K562 (cell line): ENCODE data around the gene AGPAT1. TPM values are rescaled to one million over a fixed set of nuclear protein-coding genes. Genes with fewer than 3 reads are reported as not detected.

ENCODE experiments used
- ATAC-seq: fragments of 200-7000 bp; cut with Tn5 transposase; 3 replicates; pipeline ENCODE4 v1.9.1; 2020; ENCODE audit warnings: moderate library complexity
- BruUV-seq: library from RNA; stranded (reverse); fragments of 400-500 nt; replicated peaks from 2 replicates; lab custom pipeline; 2021; lab: Mats Ljungman, UMichigan
- CTCF ChIA-PET: fragments of 300-600 bp; formaldehyde crosslinking; extraction: SDS; loops from one replicate; lab custom pipeline; 2021; ENCODE audit warnings: low intra/inter-chr PET ratio; lab: Yijun Ruan, JAX
- POLR2A ChIA-PET: fragments of 300-600, 350-650 bp; sonication (Branson Sonifier 250); formaldehyde crosslinking; extraction: SDS; loops from one replicate; lab custom pipeline; 2021; ENCODE audit warnings: antibody characterized with exemption, inconsistent platforms; lab: Yijun Ruan, JAX
- DNase-seq, 4 experiments: peaks; one replicate each; pipeline versions ENCODE4 v3.0.0 to v3.0.0-alpha.2; 2011 to 2018; ENCODE audit warnings: low spot score in 3 of 4, mixed read lengths in 3 of 4; ENCODE audit errors: extremely low read depth in 1 of 4
- FAIRE-seq: peaks from 2 replicates; lab custom pipeline; 2011; peaks lifted over from hg19 to GRCh38; lab: Jason Lieb, UNC
- H2AFZ ChIP-seq: 2 replicates; pipeline ENCODE4 v1.6.0; 2011; ENCODE audit warnings: low read depth, low read length, control low read depth, inconsistent platforms
- H3K27ac ChIP-seq: fragments of 200-600 bp; 3 replicates; pipeline ENCODE4 v1.8.0; 2011; ENCODE audit warnings: low read depth, mild to moderate bottlenecking, control low read depth, inconsistent platforms, low read length, moderate library complexity, mixed read lengths; ENCODE audit errors: extremely low read depth
- H3K27me3 ChIP-seq, 2 experiments: fragments of 300-600 bp in 1 of 2; 2 replicates in 1 of 2; 3 replicates in 1 of 2; pipeline versions ENCODE4 v1.6.0 to v1.8.0; 2011; ENCODE audit warnings: inconsistent platforms in 2 of 2, low read length in 2 of 2, mild to moderate bottlenecking in 1 of 2, mixed read lengths in 1 of 2, moderate library complexity in 1 of 2; ENCODE audit not compliant: control insufficient read depth in 2 of 2, insufficient read depth in 2 of 2
- H3K36me3 ChIP-seq: fragments of 300-600 bp; 3 replicates; pipeline ENCODE4 v1.8.0; 2011; ENCODE audit warnings: mild to moderate bottlenecking, low read length, inconsistent platforms; ENCODE audit not compliant: control insufficient read depth, insufficient read depth
- H3K4me1 ChIP-seq, 2 experiments: fragments of 200-600 bp in 1 of 2; replicated peaks in 1 of 2; 2 replicates in 1 of 2; 3 replicates in 1 of 2; pipeline versions ENCODE4 v1.5.1 to v1.8.0; 2011; ENCODE audit warnings: inconsistent platforms in 2 of 2, low read length in 2 of 2, mild to moderate bottlenecking in 1 of 2, mixed read lengths in 1 of 2, moderate library complexity in 1 of 2; ENCODE audit not compliant: control insufficient read depth in 2 of 2, insufficient read depth in 2 of 2
- H3K4me2 ChIP-seq: 2 replicates; pipeline ENCODE4 v1.6.1; 2011; ENCODE audit warnings: low read length, control low read depth, inconsistent platforms, mixed read lengths; ENCODE audit not compliant: insufficient read depth
- H3K4me3 ChIP-seq: fragments of 200-600 bp; sonication (generic), shearing (Covaris generic); 2 replicates; pipeline ENCODE4 v1.5.1; 2016; ENCODE audit warnings: control low read depth, inconsistent platforms
- H3K79me2 ChIP-seq: fragments of 200-600 bp; 3 replicates; pipeline ENCODE4 v1.8.0; 2011; ENCODE audit warnings: low read length, inconsistent platforms; ENCODE audit not compliant: control insufficient read depth, insufficient read depth
- H3K9ac ChIP-seq, 2 experiments: 2 replicates each; pipeline versions ENCODE4 v1.6.0 to v1.6.1; 2011; ENCODE audit warnings: low read depth in 2 of 2, low read length in 2 of 2, control low read depth in 1 of 2, inconsistent platforms in 1 of 2, mild to moderate bottlenecking in 1 of 2, mixed read lengths in 1 of 2; ENCODE audit not compliant: insufficient read depth in 1 of 2
- H3K9me1 ChIP-seq: one replicate; pipeline ENCODE4 v1.6.0; 2011; ENCODE audit warnings: inconsistent platforms, mild to moderate bottlenecking, low read length, moderate library complexity; ENCODE audit not compliant: control insufficient read depth, insufficient read depth
- H3K9me3 ChIP-seq: replicated peaks from 2 replicates; pipeline ENCODE4 v1.5.1; 2011; ENCODE audit warnings: low read depth, low read length, inconsistent platforms; ENCODE audit not compliant: control insufficient read depth, insufficient read depth
- H4K20me1 ChIP-seq: replicated peaks from 2 replicates; pipeline ENCODE4 v1.6.1; 2011; ENCODE audit warnings: low read length, inconsistent platforms, mixed read lengths; ENCODE audit not compliant: control insufficient read depth, insufficient read depth
- BRD4 ChIP-seq: fragments of 200-600 bp; sonication (generic); IDR thresholded peaks from 2 replicates; pipeline ENCODE4 v1.6.1; 2017; ENCODE audit warnings: inconsistent platforms
- ETV5 ChIP-seq: sonication (generic); formaldehyde crosslinking; IDR thresholded peaks from 2 replicates; pipeline ENCODE4 v1.4.0; 2020; ENCODE audit warnings: low read depth, mild to moderate bottlenecking, missing genetic modification reagents
- RCOR1 ChIP-seq, 2 experiments: IDR thresholded peaks; 2 replicates each; pipeline ENCODE4 v1.6.1; 2012; ENCODE audit warnings: low read depth in 2 of 2, low read length in 2 of 2, borderline replicate concordance in 1 of 2, improper control_type of control experiment in 1 of 2
- TEAD1 ChIP-seq, 2 experiments: fragments of 450-650 bp in 1 of 2; sonication (generic) in 1 of 2; formaldehyde crosslinking; IDR thresholded peaks; 2 replicates each; pipeline versions ENCODE4 v1.4.0 to v1.8.0; 2020 to 2022; ENCODE audit warnings: mild to moderate bottlenecking in 2 of 2, missing genetic modification reagents in 1 of 2
- ZFX ChIP-seq: sonication (generic); formaldehyde crosslinking; IDR thresholded peaks from 2 replicates; pipeline ENCODE4 v1.8.0; 2022; ENCODE audit warnings: mild to moderate bottlenecking, missing genetic modification reagents, moderate library complexity
- WGBS: fragments of 100-300 bp; shearing (Covaris generic); methylation state at CpG from one replicate; pipeline ENCODE4 v1.1.6; 2016; ENCODE audit warnings: low coverage, mixed read lengths; ENCODE audit not compliant: insufficient coverage; ENCODE audit errors: missing lambda C conversion rate; 5-methylcytosine and 5-hydroxymethylcytosine counted together
- in situ Hi-C: fragments of 300-500 bp; cut with MboI; formaldehyde crosslinking; loops from 4 replicates; pipeline ENCODE4 v1.15.0; 2018; ENCODE audit warnings: inconsistent platforms, mixed read lengths
- intact Hi-C: fragments of 100-400 bp; cut with micrococcal nuclease; formaldehyde crosslinking; loops from 2 replicates; pipeline ENCODE4 v1.14.2; 2022
- polyA plus RNA-seq, 8 experiments: library from polyadenylated mRNA; depleted of rRNA in 4 of 8; stranded (reverse) in 5 of 8; unstranded in 3 of 8; fragments of >200 nt; fragmentation: Nextera tagmentation in 2 of 8; fragmentation: Illumina TruSeq in 1 of 8; extraction: Ambion mirVana in 2 of 8; extraction: Trizol in 1 of 8; gene quantifications; 2 replicates each; pipeline versions ENCODE4 v1.2.1 to v1.2.3, GENCODE V29; 2011 to 2014; ENCODE audit warnings: inconsistent platforms in 1 of 8, missing spikeins in 1 of 8
- total RNA-seq, 7 experiments: library from RNA; depleted of rRNA in 6 of 7; stranded (reverse); fragments of >200 nt in 6 of 7; fragmentation: Illumina TruSeq in 2 of 7; extraction: Trizol in 2 of 7; gene quantifications; 2 replicates each; pipeline versions ENCODE4 v1.2.1 to v1.2.3, GENCODE V29; 2011 to 2021; ENCODE audit warnings: low replicate concordance in 1 of 7
- TF ChIP-seq, protein P1 (sequence below): sonication (generic); formaldehyde crosslinking; IDR thresholded peaks from 2 replicates; pipeline ENCODE4 v1.9.0; 2022; ENCODE audit warnings: mild to moderate bottlenecking, missing genetic modification reagents

The AGPAT1 gene
- total and polyA plus RNA-seq, 9 of the 15 experiments (the other 6 are each of a cell fraction or from before 2014, with no cell fraction given) = 37.9 to 176 (median 69.4) TPM

- TF ChIP-seq TEAD1 (CRISPR knock-in tag; IDR thresholded peaks at IDR 0.05) (0 out of 4 replicates have a peak, but pooled peaks of 1 of the 2 experiments have one; percentile 35), BRD4 (no peak), ETV5 (0 out of 2 replicates have a peak, but pooled peaks have one; percentile 4), ZFX (CRISPR knock-in tag) (0 out of 2 replicates have a peak, but pooled peaks have one; percentile 8), RCOR1 (IDR thresholded peaks at IDR 0.05; ENCODE audit: borderline replicate concordance in 1 of 2, low read depth in 2 of 2, low read length in 2 of 2) (no peak)
- TF ChIP-seq, protein P1, sequence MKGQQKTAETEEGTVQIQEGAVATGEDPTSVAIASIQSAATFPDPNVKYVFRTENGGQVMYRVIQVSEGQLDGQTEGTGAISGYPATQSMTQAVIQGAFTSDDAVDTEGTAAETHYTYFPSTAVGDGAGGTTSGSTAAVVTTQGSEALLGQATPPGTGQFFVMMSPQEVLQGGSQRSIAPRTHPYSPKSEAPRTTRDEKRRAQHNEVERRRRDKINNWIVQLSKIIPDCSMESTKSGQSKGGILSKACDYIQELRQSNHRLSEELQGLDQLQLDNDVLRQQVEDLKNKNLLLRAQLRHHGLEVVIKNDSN (CRISPR knock-in tag) = peak; percentile 24; the same call in 1 of the 2 replicates
- H3K9ac ChIP-seq = peak overlapping the region; percentile 90 to 94
- ChIA-PET CTCF (no interaction called here), POLR2A (interaction anchor here (0.8 to 3.9 kb wide), 7 partner anchors 9 to 77 kb away, joined by 3 to 20 read pairs (median 7); partner anchors contain the start of gene RNF5)
- DNase-seq (no peak), ATAC-seq (no peak), FAIRE-seq (no peak)
- WGBS = 3% methylated on average over 9 of the region's 9 CpGs
- BruUV-seq = no TSS peak
- H2AFZ ChIP-seq = peak overlapping the region; percentile 94; the same call in 1 of the 2 replicates
- intact Hi-C loops = no loop called here
- H3K4me1 ChIP-seq = peaks cover 30 to 32% of the 10 kb centered on the region in 2 experiments
- no peaks in the 10 kb centered on the region for H3K9me3 ChIP-seq
- H3K27me3 ChIP-seq = no peaks in the 10 kb centered on the region
- H3K36me3 ChIP-seq = peaks cover 42% of the 10 kb centered on the region; the same call in 2 of the 3 replicates
- H3K79me2 ChIP-seq = peaks cover 39% of the 10 kb centered on the region
- H4K20me1 ChIP-seq = no peaks in the 10 kb centered on the region
- peak overlapping the region; percentile 91 for H3K4me3 ChIP-seq
- peak overlapping the region; percentile 86 for H3K27ac ChIP-seq
- in situ Hi-C loops = no loop called here
- no peaks in the 10 kb centered on the region for H3K9me1 ChIP-seq
- H3K4me2 ChIP-seq = peak overlapping the region; percentile 99
Observed at GRCh38 chr6:32127409-32127716, 48.5 kb downstream of the AGPAT1 start.
